Activated naive CD4-positive, alpha-beta T cell treated with anti-CD3 and anti-CD28 coated beads, Interleukin-2, amount 50 U/mL, for 72 hours (primary cell): ENCODE measurements around the gene THRAP3. TPM values are rescaled to one million over a fixed set of nuclear protein-coding genes. Genes with fewer than 3 reads are reported as not detected.

Source experiments
- ATAC-seq, 2 donors: fragments of 150-1000 bp; cut with Tn5 transposase; 2 replicates each; pipeline ENCODE4 v1.10.0; 2021; ENCODE audit warnings: mild to moderate bottlenecking in 2 of 2, moderate library complexity in 2 of 2
- DNase-seq, 2 donors: peaks; one replicate each; pipeline ENCODE4 v3.0.0; 2021 to 2022; ENCODE audit warnings: low spot score in 2 of 2
- H3K27ac Mint-ChIP-seq, 2 donors: one replicate each; pipeline ENCODE4 v1.8.0; 2022; ENCODE audit warnings: mild to moderate bottlenecking in 2 of 2, mixed read lengths in 2 of 2
- H3K36me3 Mint-ChIP-seq, 2 donors: one replicate each; pipeline ENCODE4 v1.8.0; 2022; ENCODE audit warnings: mixed read lengths in 2 of 2
- H3K9me3 Mint-ChIP-seq, 2 donors: one replicate each; pipeline ENCODE4 v1.8.0; 2022; ENCODE audit warnings: mixed read lengths in 2 of 2
- total RNA-seq, 2 donors: library from RNA; stranded (reverse); gene quantifications; one replicate each; pipeline ENCODE4 v1.2.3, GENCODE V29; 2022

The THRAP3 gene
- total RNA-seq, 2 donors from 2014 or later, result 96.2 to 153 TPM

GRCh38 chr1:36322041-36322785 lies 98.0 kb downstream of the THRAP3 start:
- peak in 1 of 2 donors; percentile 3 for ATAC-seq
- no peaks in the 10 kb centered on the region for H3K9me3 Mint-ChIP-seq
- DNase-seq, result no peak
- peaks cover 0 to 4% of the 10 kb centered on the region in 2 donors for H3K36me3 Mint-ChIP-seq
- H3K27ac Mint-ChIP-seq, result no peak overlapping the region

- Mint-ChIP-seq H3K9me3 (no peaks in the 10 kb centered on the region), H3K36me3 (peaks cover 0 to 4% of the 10 kb centered on the region in 2 donors), H3K27ac (no peak overlapping the region)
- DNase-seq (peak in 1 of 2 donors; percentile 47), ATAC-seq (peak; percentile 46 to 51)
Observed at GRCh38 chr1:36322786-36323635, 98.8 kb downstream of the THRAP3 start.

DNA sequence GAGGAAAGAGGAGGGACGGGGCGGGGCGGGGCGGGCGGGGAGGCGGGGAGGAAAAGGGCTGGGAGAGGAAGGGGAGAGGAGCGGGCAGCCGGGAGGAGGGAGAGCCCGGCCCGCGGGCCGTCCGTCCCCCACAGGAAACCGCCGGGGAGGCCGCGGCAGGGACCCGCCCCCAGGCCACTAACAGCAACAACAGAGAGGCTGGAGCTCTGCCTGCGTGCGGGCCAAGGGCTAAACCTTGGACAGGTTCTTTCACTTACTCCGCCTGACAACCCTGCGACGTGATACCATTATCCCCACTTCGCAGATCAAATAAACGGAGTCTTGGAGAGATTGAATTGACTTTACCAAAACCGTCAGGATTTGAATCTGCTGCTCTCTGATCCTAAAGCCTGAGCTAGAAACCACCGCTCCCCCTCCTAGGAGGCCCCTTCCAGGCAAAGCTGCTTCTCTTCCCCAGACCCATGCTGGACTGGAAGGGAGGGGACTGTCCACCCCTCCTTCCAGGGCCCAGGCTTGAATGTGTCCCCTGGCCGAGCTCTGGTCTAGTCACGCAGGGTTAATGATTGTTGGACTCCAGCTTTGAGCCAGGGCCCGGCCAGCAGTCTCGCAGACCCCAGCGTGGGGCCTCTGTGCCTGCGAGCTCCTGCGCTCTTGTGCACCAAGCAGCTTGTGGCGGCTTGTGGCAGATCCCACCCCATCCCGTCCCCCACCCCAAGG lies 99.6 kb downstream of the THRAP3 start, which contains the start of gene EVA1B:
TSS of gene EVA1B (minus strand) at position 10 of the 717 bp plus-strand sequence. CDS start 608 bp downstream, outside the sequence.
- ATAC-seq (peak; percentile 48 to 87), DNase-seq (peak in 1 of 2 donors; percentile 76)
- Mint-ChIP-seq H3K36me3 (peaks cover 0 to 4% of the 10 kb centered on the region in 2 donors), H3K27ac (peak within 1 kb of the TSS; percentile 23 to 51), H3K9me3 (no peaks in the 10 kb centered on the region)

DNA sequence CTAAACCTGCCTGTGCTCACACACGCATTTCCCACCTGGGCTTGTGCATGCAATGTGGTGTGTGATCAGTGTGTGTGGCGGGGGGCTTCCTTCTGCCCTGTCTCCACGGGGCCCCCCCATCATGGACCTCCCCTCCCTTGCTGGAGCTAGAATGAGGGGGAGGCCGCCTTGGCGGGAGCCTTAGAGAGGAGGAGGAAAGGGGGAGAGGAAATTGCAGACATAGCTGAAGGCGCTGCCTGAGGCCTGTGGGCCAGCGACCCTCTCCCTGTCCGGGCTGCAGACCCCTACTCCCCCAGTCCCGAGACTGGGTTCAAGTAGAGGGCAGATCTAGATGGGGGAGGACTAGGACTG lies 100.1 kb downstream of the THRAP3 start:
- H3K9me3 Mint-ChIP-seq, result no peaks in the 10 kb centered on the region
- peak overlapping the region; percentile 23 to 51 for H3K27ac Mint-ChIP-seq
- peaks cover 0 to 4% of the 10 kb centered on the region in 2 donors for H3K36me3 Mint-ChIP-seq
- ATAC-seq (no peak), DNase-seq (no peak)

DNA sequence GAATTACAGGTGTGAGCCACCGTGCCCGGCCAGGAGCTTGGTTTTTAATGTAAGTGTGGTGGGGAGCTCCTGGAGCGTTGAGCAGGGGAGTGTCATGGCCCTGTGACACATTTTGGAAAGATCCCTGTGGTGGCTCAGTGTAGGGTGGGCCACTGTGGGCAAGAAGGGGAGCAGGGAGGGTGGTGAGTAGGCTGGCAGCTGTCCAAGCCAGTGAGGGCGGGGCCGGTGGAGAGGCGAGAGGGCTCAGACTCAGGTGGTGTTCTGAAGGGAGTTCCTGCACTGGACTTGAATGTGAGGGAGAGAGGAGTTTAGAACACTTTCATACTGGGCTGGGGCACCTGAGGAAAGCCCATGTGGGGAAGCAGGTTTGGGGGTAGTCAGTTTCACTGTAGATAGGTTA lies 102.3 kb downstream of the THRAP3 start:
- H3K27ac Mint-ChIP-seq, result peak overlapping the region in 1 of 2 donors; percentile 48
- no peaks in the 10 kb centered on the region for H3K9me3 Mint-ChIP-seq
- DNase-seq (no peak), ATAC-seq (no peak)
- H3K36me3 Mint-ChIP-seq, result no peaks in the 10 kb centered on the region

DNA sequence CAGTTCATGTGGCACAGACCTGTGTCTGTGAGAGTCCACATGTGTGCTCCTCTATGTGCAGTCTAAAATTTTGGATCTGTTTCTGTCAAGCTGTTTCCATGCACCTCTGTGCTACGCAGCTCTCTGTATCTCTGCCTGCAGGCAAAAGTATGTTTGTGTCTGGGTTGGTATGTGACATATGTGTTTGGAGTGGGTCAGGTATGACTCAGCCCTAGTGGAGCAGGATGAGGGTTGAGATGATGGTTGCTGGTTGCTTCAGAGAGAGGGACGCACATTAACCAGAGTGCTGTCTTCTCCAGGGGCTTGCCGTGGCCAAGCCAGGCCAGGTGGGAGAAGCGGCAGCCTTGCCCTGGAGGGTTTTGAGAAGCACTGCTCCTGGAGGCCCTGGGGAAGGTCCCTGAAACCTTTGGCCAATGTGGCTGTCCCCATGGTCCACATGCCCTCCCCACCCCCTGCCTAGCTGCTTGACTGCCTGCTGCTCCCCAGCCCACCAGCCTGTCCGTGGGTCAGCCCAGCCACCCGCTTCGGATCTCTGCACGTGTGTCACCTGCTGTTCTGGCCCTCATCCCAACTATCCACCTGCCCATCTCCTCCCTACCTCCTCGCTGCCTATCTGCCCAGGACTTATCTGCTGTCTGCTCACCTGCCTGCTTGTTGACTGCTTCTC lies 103.3 kb downstream of the THRAP3 start:
- no peaks in the 10 kb centered on the region for H3K9me3 Mint-ChIP-seq
- peak overlapping the region in 1 of 2 donors; percentile 19 for H3K27ac Mint-ChIP-seq
- no peaks in the 10 kb centered on the region for H3K36me3 Mint-ChIP-seq
- DNase-seq (no peak), ATAC-seq (peak in 1 of 2 donors; percentile 34)

- Mint-ChIP-seq H3K36me3 (no peaks in the 10 kb centered on the region), H3K9me3 (no peaks in the 10 kb centered on the region), H3K27ac (peak overlapping the region in 1 of 2 donors; percentile 19)
- no peak for DNase-seq
- no peak for ATAC-seq
Observed at GRCh38 chr1:36328088-36328480, 103.8 kb downstream of the THRAP3 start.

- Mint-ChIP-seq H3K27ac (no peak overlapping the region), H3K9me3 (no peaks in the 10 kb centered on the region), H3K36me3 (no peaks in the 10 kb centered on the region)
- ATAC-seq, result no peak
- no peak for DNase-seq
Observed at GRCh38 chr1:36328713-36329112, 104.5 kb downstream of the THRAP3 start.

DNA sequence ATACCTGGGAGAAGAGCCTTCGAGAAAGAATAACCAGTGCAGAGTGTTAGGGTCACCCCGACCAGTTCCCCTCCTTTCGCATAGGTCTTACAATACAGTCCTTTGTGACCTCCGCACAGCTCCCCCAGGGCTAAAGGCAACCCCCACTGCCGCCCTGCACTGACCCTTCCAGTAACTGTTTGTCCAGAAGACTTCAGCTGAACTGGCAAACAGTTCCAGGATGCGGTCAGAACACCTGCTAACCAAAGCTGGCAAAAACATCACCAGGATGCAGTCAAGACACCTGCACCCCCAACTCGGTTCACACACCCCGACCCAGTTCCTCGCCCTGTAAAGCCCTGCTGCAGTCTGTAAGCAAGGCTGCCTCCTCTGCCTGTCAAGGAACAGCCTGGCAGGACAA lies 105.6 kb downstream of the THRAP3 start:
- Mint-ChIP-seq H3K27ac (peak overlapping the region in 1 of 2 donors; percentile 2), H3K36me3 (no peaks in the 10 kb centered on the region), H3K9me3 (no peaks in the 10 kb centered on the region)
- no peak for ATAC-seq
- DNase-seq, result no peak

GRCh38 chr1:36330940-36331339 lies 106.7 kb downstream of the THRAP3 start:
- Mint-ChIP-seq H3K27ac (peak overlapping the region in 1 of 2 donors; percentile 4), H3K9me3 (no peaks in the 10 kb centered on the region), H3K36me3 (no peaks in the 10 kb centered on the region)
- ATAC-seq (no peak), DNase-seq (no peak)

DNA sequence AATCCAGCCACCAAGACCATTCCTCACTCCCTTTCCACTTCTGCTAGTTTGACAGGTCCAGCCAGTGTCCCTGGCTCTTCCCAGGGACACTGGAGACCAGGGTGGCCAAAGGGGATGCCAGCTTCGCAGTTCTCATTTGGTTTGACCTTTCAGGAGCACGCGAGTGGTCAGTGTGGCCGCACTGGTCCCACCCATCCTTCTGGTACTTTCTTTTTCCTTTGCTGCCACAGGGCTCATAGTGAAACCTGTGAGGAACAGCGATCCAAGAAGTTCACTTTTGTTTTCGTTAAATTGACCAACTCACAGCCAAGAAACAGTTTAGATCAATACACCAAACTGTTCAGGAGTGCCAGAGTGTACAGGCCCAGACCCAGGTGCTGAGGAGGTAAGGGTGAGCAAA lies 113.6 kb downstream of the THRAP3 start:
- no peaks in the 10 kb centered on the region for H3K36me3 Mint-ChIP-seq
- peak overlapping the region in 1 of 2 donors; percentile 56 for H3K27ac Mint-ChIP-seq
- ATAC-seq, result no peak
- H3K9me3 Mint-ChIP-seq, result no peaks in the 10 kb centered on the region
- DNase-seq, result no peak

DNA sequence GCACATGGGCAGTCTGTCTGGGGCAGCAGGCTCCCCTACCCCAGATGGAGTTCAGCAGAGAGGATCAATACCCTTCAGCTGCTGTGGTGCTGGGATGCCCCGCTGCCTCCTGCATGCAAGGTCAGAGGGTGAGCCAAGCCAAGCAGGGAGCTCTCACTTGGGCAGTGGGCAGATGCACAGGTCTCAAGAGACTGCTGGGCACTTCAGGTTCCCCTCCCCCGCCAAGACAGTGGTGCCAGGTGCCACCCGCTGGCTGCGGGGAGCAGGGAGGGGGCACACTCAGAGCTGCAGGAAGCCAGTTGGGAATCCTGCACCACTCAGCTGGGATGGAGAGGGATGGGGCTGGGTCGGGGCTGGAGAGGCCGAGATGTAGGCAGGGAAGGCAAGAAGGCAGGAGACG lies 115.0 kb downstream of the THRAP3 start:
- DNase-seq, result no peak
- Mint-ChIP-seq H3K36me3 (no peaks in the 10 kb centered on the region), H3K27ac (peak overlapping the region in 1 of 2 donors; percentile 18), H3K9me3 (no peaks in the 10 kb centered on the region)
- ATAC-seq, result no peak

DNA sequence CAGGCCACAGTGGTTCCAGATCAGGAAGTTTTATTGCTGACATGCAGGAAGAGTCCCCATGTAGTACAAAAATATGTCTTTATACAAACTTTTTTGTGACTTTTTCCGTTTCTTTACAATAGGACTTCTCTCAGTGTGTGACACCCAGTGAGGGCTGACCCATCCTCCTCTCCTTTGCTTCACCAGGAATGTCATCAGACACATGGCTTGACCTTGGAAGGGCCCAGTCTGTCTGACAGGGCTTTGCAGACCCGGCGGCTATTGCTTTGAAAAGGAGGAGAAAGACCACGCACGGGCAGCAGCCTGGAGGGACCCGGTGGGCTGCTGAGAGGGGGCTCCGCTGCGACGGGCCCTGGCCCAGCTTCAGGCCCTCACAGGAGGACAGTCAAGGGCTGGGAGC lies 115.4 kb downstream of the THRAP3 start:
- no peaks in the 10 kb centered on the region for H3K9me3 Mint-ChIP-seq
- peak overlapping the region in 1 of 2 donors; percentile 18 for H3K27ac Mint-ChIP-seq
- no peaks in the 10 kb centered on the region for H3K36me3 Mint-ChIP-seq
- ATAC-seq, result no peak
- no peak for DNase-seq

GRCh38 chr1:36341626-36342320 lies 117.5 kb downstream of the THRAP3 start:
- no peak overlapping the region for H3K27ac Mint-ChIP-seq
- no peaks in the 10 kb centered on the region for H3K36me3 Mint-ChIP-seq
- no peaks in the 10 kb centered on the region for H3K9me3 Mint-ChIP-seq
- ATAC-seq (no peak), DNase-seq (no peak)

- peak; percentile 80 for ATAC-seq
- H3K36me3 Mint-ChIP-seq, result peaks cover 0 to 5% of the 10 kb centered on the region in 2 donors
- peak in 1 of 2 donors; percentile 64 for DNase-seq
- peak overlapping the region; percentile 16 to 54 for H3K27ac Mint-ChIP-seq
- H3K9me3 Mint-ChIP-seq, result no peaks in the 10 kb centered on the region
Observed at GRCh38 chr1:36342426-36343185, 118.4 kb downstream of the THRAP3 start.
